ENCODE measurements around the gene ABCB11.

DNA sequence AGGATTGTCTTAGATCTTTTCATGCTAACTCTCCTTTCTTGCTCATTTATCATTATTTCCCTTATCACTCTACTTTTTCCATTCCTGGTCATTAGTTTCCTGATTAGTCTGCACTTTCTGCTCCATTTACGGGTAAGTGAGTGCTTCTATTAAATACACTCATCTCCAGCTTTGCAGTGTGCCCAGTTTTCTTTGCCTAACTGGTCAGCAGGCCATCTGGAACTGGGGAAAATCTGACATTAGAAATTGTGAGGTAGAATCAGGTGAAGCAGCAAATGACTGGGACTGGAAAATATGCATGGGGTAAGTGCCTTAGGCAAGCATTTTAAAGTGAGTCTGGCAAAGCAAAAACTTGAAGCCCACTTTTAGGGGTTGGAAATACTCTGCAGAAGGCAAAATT, 100.9 kb downstream of the ABCB11 start:
- no peak for TF ChIP-seq CTCF (IDR thresholded peaks at IDR 0.05)
- no peak for TF ChIP-seq POLR2A (IDR thresholded peaks at IDR 0.05)

All from thyroid gland (tissue), 4 donors.